ENCODE results near the gene CD300LG.

DNA sequence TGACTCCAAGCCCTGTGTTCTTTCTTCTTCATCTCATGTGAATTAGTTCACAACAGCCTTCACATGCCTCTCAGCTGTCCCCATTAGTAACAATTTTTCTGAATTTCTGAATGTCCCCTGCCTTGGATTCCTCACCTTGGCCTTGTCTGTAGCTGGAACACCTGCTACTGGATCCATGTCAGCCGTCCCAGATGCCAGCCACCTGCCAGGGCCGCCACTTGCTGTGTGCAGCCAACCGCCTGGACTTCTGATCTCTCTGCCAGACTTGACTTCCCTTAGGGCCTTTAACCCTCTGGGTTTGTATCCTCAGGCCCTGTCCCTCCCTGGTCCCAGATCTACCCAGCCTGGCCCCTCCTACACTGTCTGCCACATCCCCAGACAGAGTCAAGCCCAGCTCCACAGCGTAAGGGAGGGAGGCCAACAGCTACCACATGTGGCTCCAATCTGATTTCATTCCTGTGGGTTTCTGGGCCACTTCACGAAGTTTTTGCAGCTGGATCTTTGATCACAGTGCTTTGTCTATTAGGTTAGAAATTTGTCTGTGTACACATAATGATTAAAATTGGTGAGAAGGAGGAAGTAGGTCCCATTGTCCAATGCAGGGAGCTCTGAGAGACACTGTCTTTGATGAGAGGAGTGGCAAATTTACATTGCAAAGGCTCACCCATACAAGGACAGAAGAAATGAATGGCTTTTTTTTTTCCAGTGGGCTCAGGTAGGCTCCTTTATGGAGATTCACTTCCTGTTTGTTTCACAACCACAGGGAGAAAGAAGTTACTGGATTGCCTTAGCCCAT is 45.1 kb downstream of the CD300LG start:
- TF ChIP-seq, protein P1, sequence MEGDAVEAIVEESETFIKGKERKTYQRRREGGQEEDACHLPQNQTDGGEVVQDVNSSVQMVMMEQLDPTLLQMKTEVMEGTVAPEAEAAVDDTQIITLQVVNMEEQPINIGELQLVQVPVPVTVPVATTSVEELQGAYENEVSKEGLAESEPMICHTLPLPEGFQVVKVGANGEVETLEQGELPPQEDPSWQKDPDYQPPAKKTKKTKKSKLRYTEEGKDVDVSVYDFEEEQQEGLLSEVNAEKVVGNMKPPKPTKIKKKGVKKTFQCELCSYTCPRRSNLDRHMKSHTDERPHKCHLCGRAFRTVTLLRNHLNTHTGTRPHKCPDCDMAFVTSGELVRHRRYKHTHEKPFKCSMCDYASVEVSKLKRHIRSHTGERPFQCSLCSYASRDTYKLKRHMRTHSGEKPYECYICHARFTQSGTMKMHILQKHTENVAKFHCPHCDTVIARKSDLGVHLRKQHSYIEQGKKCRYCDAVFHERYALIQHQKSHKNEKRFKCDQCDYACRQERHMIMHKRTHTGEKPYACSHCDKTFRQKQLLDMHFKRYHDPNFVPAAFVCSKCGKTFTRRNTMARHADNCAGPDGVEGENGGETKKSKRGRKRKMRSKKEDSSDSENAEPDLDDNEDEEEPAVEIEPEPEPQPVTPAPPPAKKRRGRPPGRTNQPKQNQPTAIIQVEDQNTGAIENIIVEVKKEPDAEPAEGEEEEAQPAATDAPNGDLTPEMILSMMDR (IDR thresholded peaks at IDR 0.05), result no peak
- no peak for TF ChIP-seq POLR2A (IDR thresholded peaks at IDR 0.05)

All from body of pancreas (tissue), 4 donors.